NCI-H2107 treated with DMSO at 0.1 percent for 48 hours (cell line): Measurements from ENCODE around the gene SLC5A9.

Experiments
- DNase-seq: peaks from one replicate; lab custom pipeline; 2025; ENCODE audit not compliant: unreplicated experiment; lab: John Stamatoyannopoulos, UW

Gene SLC5A9

GRCh38 chr1:48222501-48223242, at the start of gene SLC5A9:
Gene SLC5A9, plus strand, starts transcription at chr1:48222716. Its CDS starts 21 bp downstream, at chr1:48222737.
- no peak for DNase-seq

- no peak for DNase-seq
These were observed 47.4 kb upstream of the SLC5A9 start for GRCh38 chr1:48175116-48175515.

- no peak for DNase-seq
These were observed 45.3 kb upstream of the SLC5A9 start for GRCh38 chr1:48177257-48177656.

- peak; percentile 8 for DNase-seq
These were observed 40.7 kb upstream of the SLC5A9 start for GRCh38 chr1:48181669-48182367.

GRCh38 chr1:48182439-48182838, 40.1 kb upstream of the SLC5A9 start:
- DNase-seq, result peak; percentile 98

- no peak for DNase-seq
These were observed 36.1 kb upstream of the SLC5A9 start for GRCh38 chr1:48186306-48186839.

- no peak for DNase-seq
These were observed 34.5 kb upstream of the SLC5A9 start for GRCh38 chr1:48187969-48188563.

GRCh38 chr1:48190881-48191280, 31.6 kb upstream of the SLC5A9 start:
- DNase-seq, result no peak

- DNase-seq, result no peak
These were observed 27.7 kb upstream of the SLC5A9 start for GRCh38 chr1:48194801-48195200.

- no peak for DNase-seq
These were observed 26.3 kb upstream of the SLC5A9 start for GRCh38 chr1:48196237-48196636.

- no peak for DNase-seq
These were observed 23.5 kb upstream of the SLC5A9 start for GRCh38 chr1:48198970-48199369.

- DNase-seq, result no peak
These were observed 22.2 kb upstream of the SLC5A9 start for GRCh38 chr1:48200166-48200900.

GRCh38 chr1:48202030-48202752, 20.3 kb upstream of the SLC5A9 start:
- DNase-seq, result peak; percentile 50

GRCh38 chr1:48203287-48203900, 19.1 kb upstream of the SLC5A9 start:
- DNase-seq, result peak; percentile 25

- no peak for DNase-seq
These were observed 17.0 kb upstream of the SLC5A9 start for GRCh38 chr1:48205522-48205921.

- peak; percentile 26 for DNase-seq
These were observed 16.1 kb upstream of the SLC5A9 start for GRCh38 chr1:48206371-48206770.

GRCh38 chr1:48207131-48207530, 15.4 kb upstream of the SLC5A9 start:
- no peak for DNase-seq

- DNase-seq, result no peak
These were observed 14.9 kb upstream of the SLC5A9 start for GRCh38 chr1:48207536-48208075.

GRCh38 chr1:48208251-48208650, 14.3 kb upstream of the SLC5A9 start:
- no peak for DNase-seq

GRCh38 chr1:48208652-48209051, 13.9 kb upstream of the SLC5A9 start:
- no peak for DNase-seq
